OCI-LY1 (cell line): ENCODE data around the gene NFIA.

Experiments
- H2AFZ ChIP-seq: fragments of 200-600 bp; sonication (generic), shearing (Covaris generic); 2 replicates; pipeline ENCODE4 v1.6.0; 2014; ENCODE audit warnings: antibody characterized with exemption, mild to moderate bottlenecking, low read length
- H3F3A ChIP-seq: fragments of 200-600 bp; sonication (generic), shearing (Covaris generic); 2 replicates; pipeline ENCODE4 v1.6.0; 2014; ENCODE audit warnings: mild to moderate bottlenecking, antibody characterized with exemption, low read length, moderate library complexity; ENCODE audit not compliant: insufficient read depth
- H3K27ac ChIP-seq: fragments of 200-600 bp; sonication (generic); 2 replicates; pipeline ENCODE4 v1.5.1; 2014; ENCODE audit warnings: low read length, mixed run types, mild to moderate bottlenecking, low read depth; ENCODE audit not compliant: poor library complexity, severe bottlenecking
- H3K27me3 ChIP-seq: fragments of 200-600 bp; sonication (generic); 2 replicates; pipeline ENCODE4 v1.6.0; 2014; ENCODE audit warnings: antibody characterized with exemption, mild to moderate bottlenecking, low read length, moderate library complexity; ENCODE audit not compliant: insufficient read depth
- H3K36me3 ChIP-seq: fragments of 200-600 bp; sonication (generic); 2 replicates; pipeline ENCODE4 v1.6.1; 2014; ENCODE audit warnings: mild to moderate bottlenecking, antibody characterized with exemption, low read length, moderate library complexity, mixed read lengths; ENCODE audit not compliant: insufficient read depth
- H3K4me1 ChIP-seq: fragments of 200-600 bp; sonication (generic); 2 replicates; pipeline ENCODE4 v1.5.1; 2014; ENCODE audit warnings: mild to moderate bottlenecking, low read length, moderate library complexity; ENCODE audit not compliant: insufficient read depth, severe bottlenecking
- H3K4me2 ChIP-seq: fragments of 200-600 bp; sonication (generic), shearing (Covaris generic); 2 replicates; pipeline ENCODE4 v1.6.1; 2014; ENCODE audit warnings: low read length
- H3K4me3 ChIP-seq: fragments of 200-600 bp; sonication (generic); 2 replicates; pipeline ENCODE4 v1.5.1; 2014; ENCODE audit warnings: low read length, low read depth, mild to moderate bottlenecking, mixed read lengths; ENCODE audit not compliant: poor library complexity, severe bottlenecking
- H3K79me2 ChIP-seq: fragments of 200-600 bp; shearing (Covaris generic); 2 replicates; pipeline ENCODE4 v1.6.1; 2016; ENCODE audit warnings: mixed run types, low read length, mixed read lengths; ENCODE audit not compliant: insufficient read depth
- H3K9ac ChIP-seq: fragments of 200-600 bp; sonication (generic), shearing (Covaris generic); 2 replicates; pipeline ENCODE4 v1.6.1; 2014; ENCODE audit warnings: mild to moderate bottlenecking, low read length, mixed read lengths
- H3K9me2 ChIP-seq: fragments of 200-600 bp; sonication (generic), shearing (Covaris generic); 2 replicates; pipeline ENCODE4 v1.6.1; 2014; ENCODE audit warnings: low read depth, mild to moderate bottlenecking, low read length, mixed read lengths
- H3K9me3 ChIP-seq: fragments of 200-600 bp; shearing (Covaris generic); 2 replicates; pipeline ENCODE4 v1.6.1; 2014; ENCODE audit warnings: low read length, mixed read lengths
- H4K20me1 ChIP-seq: fragments of 200-600 bp; sonication (generic), shearing (Covaris generic); 2 replicates; pipeline ENCODE4 v1.6.0; 2016; ENCODE audit warnings: mild to moderate bottlenecking, low read length; ENCODE audit not compliant: insufficient read depth
- EZH2 ChIP-seq: fragments of 200-600 bp; sonication (generic), shearing (Covaris generic); IDR thresholded peaks from 2 replicates; pipeline ENCODE4 v1.8.0; 2017; ENCODE audit warnings: borderline replicate concordance, mixed run types, mild to moderate bottlenecking, antibody characterized with exemption, low read length, moderate library complexity, mixed read lengths
- TF ChIP-seq, protein P1 (sequence below): fragments of 200-600 bp; sonication (generic), shearing (Covaris generic); IDR thresholded peaks from 2 replicates; pipeline ENCODE4 v1.5.1; 2017; ENCODE audit warnings: mild to moderate bottlenecking, antibody characterized with exemption, low read length, moderate library complexity, mixed read lengths

Gene NFIA

DNA sequence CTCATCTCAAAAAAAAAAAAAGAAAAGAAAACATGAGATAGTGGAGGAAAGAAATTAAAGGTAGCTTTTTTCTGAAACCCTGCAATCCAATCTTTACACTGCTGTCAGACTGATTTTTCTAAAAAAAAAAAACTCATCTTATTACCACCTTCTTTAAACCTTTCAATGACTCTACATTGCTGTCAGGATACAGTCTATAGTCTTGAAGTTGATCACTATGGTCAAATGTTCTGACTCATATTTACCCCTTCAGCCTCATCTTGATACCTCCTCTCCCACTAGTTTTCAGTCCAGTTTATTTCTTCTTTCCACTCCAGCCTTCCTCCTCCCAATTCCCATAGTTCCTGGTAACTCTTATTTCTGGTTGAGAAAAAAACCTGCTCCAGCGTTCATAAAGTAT is 17.7 kb upstream of the NFIA start:
- Histone ChIP-seq H3K4me3 (no peak overlapping the region), H3K79me2 (no peaks in the 10 kb centered on the region), H3K9me3 (no peaks in the 10 kb centered on the region), H3K9ac (no peak overlapping the region), H3K27ac (no peak overlapping the region), H3K27me3 (no peaks in the 10 kb centered on the region), H3K4me2 (no peak overlapping the region), H3K36me3 (no peaks in the 10 kb centered on the region), H3K4me1 (no peaks in the 10 kb centered on the region), H3F3A (no peaks in the 10 kb centered on the region), H4K20me1 (no peaks in the 10 kb centered on the region), H3K9me2 (no peaks in the 10 kb centered on the region), H2AFZ (no peak overlapping the region)
- TF ChIP-seq, protein P1, sequence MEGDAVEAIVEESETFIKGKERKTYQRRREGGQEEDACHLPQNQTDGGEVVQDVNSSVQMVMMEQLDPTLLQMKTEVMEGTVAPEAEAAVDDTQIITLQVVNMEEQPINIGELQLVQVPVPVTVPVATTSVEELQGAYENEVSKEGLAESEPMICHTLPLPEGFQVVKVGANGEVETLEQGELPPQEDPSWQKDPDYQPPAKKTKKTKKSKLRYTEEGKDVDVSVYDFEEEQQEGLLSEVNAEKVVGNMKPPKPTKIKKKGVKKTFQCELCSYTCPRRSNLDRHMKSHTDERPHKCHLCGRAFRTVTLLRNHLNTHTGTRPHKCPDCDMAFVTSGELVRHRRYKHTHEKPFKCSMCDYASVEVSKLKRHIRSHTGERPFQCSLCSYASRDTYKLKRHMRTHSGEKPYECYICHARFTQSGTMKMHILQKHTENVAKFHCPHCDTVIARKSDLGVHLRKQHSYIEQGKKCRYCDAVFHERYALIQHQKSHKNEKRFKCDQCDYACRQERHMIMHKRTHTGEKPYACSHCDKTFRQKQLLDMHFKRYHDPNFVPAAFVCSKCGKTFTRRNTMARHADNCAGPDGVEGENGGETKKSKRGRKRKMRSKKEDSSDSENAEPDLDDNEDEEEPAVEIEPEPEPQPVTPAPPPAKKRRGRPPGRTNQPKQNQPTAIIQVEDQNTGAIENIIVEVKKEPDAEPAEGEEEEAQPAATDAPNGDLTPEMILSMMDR, result no peak
- TF ChIP-seq EZH2, result no peak

DNA sequence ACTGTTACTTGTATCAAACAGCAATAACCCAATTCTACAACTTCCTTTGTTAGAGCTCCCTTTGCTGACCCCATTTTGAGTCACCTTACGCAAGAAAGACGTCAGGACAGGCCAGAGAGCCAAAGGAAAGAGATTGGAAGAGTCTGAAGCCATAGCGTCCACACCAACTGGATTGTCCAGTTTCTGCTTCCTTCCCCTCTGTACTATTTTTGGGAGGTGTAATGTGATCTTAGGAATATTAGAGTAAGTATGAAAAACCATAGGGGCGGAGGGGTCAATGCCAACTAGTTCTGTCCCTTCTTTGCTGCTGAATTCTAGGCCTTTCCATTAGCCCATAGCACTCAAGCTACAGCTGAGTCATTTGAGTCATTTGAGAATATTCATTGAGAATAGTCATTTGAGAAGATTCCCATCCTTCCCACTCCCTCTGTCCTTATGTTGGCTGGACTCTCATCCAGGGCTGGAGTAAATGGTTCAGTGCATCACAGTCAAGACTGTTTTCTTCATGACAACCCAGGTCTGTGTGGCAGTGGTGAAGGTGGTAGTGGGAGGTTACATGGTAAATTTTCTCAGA is 14.8 kb upstream of the NFIA start:
- Histone ChIP-seq H4K20me1 (no peaks in the 10 kb centered on the region), H3K4me2 (no peak overlapping the region), H3K27me3 (no peaks in the 10 kb centered on the region), H3K79me2 (no peaks in the 10 kb centered on the region), H3F3A (no peaks in the 10 kb centered on the region), H3K9me2 (no peaks in the 10 kb centered on the region), H3K36me3 (no peaks in the 10 kb centered on the region), H3K4me3 (no peak overlapping the region), H3K27ac (no peak overlapping the region), H3K4me1 (no peaks in the 10 kb centered on the region), H2AFZ (no peak overlapping the region), H3K9ac (no peak overlapping the region), H3K9me3 (no peaks in the 10 kb centered on the region)
- TF ChIP-seq, protein P1, result no peak

DNA sequence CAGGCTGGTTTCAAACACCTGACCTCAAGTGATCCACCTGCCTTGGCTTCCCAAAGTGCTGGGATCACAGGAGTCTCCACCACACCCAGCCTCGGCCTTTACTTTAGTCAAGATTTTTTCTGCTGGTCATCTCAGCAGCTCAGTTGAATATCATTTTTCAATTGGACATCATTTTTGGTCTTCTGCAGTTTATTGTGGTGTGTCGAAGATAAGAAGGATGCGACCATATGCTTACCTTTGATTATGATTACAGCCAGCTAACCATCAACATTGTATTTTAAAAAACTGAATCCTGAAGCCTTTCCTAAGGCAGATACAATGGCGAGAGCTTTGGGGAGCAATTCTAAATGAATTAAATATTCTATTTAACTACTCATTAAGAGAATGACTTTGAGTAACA is 12.3 kb upstream of the NFIA start:
- TF ChIP-seq, protein P1, result no peak
- no peak for TF ChIP-seq EZH2
- Histone ChIP-seq H3K4me2 (no peak overlapping the region), H3K9me3 (no peaks in the 10 kb centered on the region), H4K20me1 (no peaks in the 10 kb centered on the region), H3K27ac (no peak overlapping the region), H3K4me1 (no peaks in the 10 kb centered on the region), H3K4me3 (no peak overlapping the region), H3K27me3 (no peaks in the 10 kb centered on the region), H3K36me3 (no peaks in the 10 kb centered on the region), H3K9me2 (no peaks in the 10 kb centered on the region), H3K79me2 (no peaks in the 10 kb centered on the region), H3F3A (no peaks in the 10 kb centered on the region), H3K9ac (no peak overlapping the region), H2AFZ (no peak overlapping the region)
